HG02981 (cell line): ENCODE results near the gene ADAM15.

Experiments used
- ATAC-seq: cut with Tn5 transposase; IDR thresholded peaks from one replicate; pipeline ENCODE4 v1.9.1; 2021; ENCODE audit warnings: mild to moderate bottlenecking, moderate library complexity; ENCODE audit not compliant: unreplicated experiment

ADAM15 gene

DNA sequence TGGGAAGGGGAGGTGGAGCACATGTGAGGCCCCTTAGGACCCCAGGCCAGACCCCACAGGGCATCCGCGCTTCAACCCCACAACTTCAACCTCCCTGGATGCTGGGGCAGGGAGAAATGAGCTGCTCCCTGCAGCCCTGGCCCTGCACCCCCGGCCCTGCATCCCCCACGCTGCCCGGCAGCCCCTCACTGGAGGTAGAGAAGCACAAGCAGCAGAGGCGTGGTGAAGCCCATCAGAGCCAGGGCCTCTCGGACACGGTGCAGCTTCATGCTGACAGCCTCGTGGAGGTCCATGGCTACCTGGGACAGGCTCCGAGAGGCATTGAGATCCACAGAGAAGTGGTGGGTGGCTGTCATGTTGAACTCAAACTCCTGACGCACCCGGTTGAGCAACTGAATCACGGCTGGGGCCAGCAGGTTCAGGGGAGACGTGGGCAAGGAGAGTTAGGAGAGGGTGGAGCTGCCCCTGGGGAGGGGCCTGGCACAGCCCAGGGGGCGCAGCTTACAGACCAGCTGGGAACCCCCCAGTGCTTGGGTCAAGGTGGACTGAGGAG lies 20.8 kb upstream of the ADAM15 start:
- ATAC-seq = no peak

DNA sequence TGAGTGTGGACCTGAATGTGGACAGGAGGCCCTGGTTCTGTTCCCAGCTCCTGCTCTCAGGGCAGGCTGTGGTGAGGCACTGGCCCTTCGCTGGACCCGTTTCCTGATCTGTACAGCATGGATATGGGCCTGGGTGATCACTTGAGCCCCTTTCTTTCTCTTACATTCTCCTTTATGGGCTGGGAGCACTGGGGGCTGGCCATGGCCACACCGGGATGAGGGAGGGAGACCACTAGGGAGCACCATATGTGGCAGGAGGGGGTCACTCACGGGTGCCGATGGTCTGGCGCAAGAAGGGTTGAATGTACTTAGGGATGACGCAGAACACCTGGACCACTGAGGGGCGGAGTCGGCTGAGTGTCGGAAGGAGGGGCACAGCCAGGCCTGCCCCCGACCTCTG lies 20.2 kb upstream of the ADAM15 start:
- ATAC-seq = no peak

DNA sequence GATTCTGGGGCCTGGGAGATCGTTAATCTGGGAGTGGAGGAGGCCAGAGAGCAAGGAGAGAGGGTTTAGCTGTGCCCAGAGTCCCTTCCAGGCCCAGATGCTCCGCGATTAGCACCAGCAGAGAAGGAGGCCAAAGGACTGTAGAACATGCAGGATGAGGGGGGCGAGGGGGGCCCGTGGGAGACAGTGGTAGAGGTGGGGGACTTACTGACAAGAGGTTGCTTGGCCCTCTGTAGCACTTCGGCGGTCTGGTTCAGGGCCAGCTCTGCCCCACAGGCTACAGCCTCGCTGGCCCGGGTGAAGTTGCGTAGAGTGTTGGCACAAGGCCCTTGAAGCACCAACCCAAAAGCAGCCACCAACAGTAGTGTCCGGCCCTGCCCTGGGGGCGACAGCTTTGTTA lies 18.2 kb upstream of the ADAM15 start:
- ATAC-seq = no peak

DNA sequence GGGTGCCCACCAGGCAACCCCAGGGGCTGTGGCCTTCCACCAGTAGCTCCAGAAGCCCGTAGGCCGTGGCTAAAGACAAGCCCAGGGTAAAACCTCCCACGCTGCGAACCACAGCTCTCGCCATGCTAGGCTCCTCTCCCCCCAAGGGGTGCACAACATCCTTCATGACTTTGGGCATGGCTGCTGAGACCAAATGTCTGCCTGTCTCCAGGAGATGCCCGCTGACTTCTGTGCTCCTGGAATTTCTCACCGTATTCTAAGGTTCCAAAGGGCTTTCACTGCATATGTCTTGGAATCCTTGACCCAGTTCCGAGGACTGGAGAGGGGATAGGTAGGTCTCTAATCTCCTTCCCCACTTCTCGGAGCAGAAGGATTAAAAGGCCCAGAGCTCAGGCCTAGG lies 17.6 kb upstream of the ADAM15 start, which contains the start of the genes DCST1 and DCST2:
TSS of gene DCST1 (plus strand) at position 301 of the 400 bp plus-strand sequence. CDS start 213 bp downstream, outside the sequence.
TSS of gene DCST2 (minus strand) at position 258 of the 400 bp plus-strand sequence. CDS start at position 178, 80 bp downstream.
- no peak for ATAC-seq

DNA sequence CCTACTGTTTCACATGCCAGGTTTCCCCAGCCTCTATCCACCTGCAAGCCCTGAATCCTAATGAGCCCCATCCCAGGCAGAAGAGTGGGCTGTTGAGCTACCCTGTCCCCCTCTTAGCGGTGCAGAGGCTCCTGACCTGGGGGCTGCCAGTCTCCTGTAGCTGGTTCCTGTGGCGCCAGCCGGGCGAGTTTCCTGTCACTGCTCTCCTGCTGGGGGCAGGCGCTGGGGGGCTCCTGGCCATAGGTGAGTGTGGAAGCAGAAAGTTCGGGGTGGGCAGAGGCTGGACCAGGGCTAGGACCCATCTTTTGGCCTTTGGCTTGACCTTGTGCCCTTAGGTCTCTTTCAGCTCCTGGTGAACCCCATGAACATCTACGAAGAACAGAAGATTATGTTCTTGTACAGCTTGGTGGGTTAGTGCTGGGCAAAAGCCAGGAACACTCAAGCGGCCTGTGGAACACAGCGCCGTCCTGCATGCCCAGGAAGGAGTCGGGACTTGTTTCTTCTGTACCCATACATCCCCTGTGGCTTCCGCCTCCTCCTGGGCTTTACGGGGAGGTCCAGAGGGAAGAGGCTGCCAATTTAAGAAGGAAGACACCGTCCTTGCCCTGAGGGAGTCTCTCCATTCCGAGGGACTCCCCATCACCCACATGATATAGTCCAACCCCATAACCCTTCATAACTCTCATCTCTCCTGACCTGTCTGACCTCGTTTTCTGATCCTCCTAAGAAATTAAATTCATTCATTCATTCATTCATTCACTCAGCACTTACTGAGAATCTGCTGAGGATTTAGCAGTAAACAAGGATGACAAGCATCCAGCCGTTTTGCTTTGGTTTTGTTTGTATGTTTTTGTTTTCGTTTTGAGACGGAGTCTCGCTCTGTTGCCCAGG lies 16.6 kb upstream of the ADAM15 start:
- ATAC-seq = no peak

DNA sequence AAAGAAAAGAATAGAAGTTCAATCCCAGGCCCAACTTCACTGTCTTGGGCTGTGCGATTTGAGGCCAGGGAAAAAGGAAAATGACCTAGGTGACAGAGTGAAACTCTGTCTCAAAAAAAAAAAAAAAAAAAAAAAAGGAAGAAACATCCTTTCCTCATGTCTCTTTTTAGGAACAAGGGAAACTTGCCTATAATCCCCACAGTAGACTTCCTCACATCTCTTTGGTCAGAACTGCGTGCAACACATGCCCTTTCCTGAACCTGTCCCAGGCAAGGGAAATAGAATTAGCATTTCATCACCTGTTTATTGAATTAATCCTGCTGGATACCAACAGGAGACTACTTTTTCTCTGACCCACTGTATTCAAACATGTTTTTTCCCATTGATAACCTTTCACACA lies 15.2 kb upstream of the ADAM15 start:
- no peak for ATAC-seq

DNA sequence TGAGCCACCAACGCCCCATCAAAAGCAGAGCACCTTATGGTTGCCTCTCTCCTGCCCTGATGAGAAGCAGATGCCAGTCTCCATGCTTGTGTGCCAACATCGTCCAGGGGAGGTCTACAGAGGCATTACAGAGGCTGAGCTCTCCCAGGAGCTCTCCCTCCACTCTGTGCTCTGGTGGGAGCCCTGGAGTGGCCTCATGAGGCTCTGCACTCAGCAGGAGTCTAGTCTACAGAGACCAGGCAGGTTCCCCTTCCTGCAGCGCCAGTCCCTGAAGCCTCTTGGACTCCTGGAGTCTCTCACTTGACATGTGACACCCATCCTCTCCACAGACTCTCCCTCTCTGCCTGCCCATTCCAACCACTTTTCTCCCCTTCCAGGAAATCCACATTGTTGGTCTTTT lies 14.1 kb upstream of the ADAM15 start:
- ATAC-seq = no peak

DNA sequence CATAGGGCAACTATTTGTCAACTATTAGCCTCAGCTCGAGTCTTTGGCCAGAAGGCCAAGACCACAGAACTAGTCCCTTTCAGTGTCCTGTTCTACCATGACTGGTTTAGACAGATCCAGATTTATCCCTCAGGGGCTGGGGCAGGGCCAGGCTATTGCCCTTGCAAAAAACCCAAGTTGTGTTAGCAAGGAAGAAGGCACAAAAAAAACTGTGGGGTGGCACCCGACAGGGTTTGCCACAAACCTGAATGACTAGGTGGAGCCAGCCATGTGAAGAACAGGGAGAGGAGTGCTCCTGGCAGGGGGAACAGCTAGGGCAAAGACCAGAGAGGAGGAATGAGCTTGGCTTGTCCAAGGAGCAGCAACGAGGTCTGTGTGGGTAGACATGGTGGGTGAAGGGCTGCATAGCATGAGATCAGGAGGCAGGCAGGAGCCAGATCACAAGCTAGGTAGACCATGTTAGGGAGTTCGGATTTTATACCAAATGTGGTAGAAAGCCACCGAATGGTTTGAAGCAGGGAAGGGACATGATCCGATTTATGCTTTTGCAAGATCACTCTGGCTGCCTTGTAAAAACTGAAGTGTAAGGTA lies 13.2 kb upstream of the ADAM15 start:
- ATAC-seq = no peak

DNA sequence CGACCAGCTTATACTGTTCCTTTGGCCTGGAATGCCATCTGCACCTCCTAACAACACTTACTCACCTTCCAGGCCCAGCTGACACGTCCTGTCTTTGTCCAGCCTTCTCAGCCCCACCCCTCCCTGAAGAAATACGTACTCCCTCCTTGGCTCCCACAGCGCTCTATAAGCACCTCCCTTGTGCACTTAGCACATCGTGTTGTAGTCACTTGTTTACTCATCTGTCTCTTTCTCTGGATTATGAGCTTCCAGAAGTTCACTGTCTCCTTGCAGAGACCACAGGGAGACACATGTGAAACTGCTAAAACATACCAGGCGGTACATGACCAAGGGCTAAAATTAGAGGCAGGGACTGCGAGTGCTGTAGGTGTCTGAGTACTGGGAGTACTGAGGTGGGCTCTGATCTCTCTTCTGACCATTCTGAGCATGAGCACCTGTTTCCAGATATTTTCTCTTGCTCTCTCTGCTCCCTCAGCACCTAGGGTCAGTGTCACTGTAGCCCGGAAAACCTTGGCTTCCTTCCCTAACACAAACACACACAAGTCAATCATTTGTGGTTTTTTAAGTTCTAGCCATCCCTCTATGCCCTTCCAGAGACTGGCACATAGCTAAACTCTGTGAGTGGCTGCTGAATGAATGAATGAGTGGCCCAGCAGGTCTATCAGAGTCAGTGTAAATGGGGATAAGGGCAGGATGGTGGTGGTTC lies 12.4 kb upstream of the ADAM15 start:
- no peak for ATAC-seq

DNA sequence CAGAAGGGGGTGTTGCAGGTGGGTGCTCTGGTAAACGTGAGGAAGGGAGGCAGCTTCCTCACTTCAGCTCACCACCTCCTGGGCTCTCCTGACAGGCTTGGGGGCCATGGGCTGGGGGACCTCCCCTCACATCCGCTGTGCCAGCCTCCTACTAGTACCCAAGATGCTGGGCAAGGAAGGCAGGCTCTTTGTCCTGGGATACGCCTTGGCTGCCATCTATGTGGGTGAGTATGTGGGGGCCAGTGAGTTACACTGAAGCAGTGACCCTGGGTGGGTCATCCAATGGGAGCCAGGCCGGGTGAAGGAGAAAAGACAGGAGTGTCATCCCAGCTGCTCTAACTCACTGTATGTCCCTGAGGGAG lies 11.8 kb upstream of the ADAM15 start:
- no peak for ATAC-seq

DNA sequence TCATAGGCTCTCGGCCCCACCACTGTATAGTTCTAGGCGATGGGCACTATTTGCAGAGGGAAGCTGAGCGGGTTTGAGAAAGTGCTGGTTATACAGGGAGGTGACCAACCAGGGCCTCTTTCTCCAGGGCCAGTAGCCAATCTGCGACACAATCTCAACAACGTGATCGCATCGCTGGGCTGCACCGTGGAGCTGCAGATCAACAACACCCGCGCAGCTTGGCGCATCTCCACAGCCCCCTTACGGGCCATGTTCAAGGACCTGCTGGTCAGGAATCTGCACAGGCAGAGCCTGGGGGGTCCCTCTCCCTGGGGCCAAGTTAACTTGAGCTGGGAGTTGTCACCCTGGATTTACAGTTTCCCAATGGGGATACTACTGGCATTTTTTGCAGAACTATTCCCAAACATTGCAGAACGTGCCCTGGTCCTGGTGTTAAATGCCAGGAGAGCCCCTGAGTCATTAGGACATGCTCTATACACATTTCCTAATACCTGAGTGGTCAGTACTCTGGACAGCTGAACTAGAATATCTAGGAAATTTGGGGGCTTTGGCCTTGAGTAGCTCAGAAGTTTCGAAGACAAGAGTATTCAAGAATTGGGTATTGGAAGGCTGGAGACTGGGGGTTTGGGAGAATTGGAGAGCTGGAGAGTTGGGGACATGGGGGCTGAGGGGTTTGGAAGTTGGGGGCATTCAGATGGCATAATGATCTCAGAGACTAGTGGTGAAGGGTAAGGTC lies 10.6 kb upstream of the ADAM15 start:
- no peak for ATAC-seq

DNA sequence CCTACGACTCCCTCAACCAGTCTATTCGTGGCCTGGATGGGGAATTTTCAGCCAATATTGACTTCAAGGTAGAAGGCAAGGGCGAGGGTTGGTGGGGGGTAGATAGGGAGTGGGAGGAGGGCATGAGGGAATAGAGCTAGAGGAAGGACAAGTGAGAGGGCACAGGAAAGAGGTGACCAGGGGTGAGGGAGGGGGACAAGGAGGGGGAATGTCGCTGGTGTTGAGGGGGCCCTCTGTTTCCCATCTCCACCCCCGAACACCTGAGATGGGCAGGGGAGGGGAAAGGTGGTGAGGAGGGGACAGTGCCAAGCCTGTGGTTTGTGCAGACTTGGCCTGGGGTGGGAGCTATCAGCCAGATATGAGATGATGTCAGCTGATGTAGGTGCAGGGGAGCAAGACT lies 8.3 kb upstream of the ADAM15 start:
- ATAC-seq = no peak

DNA sequence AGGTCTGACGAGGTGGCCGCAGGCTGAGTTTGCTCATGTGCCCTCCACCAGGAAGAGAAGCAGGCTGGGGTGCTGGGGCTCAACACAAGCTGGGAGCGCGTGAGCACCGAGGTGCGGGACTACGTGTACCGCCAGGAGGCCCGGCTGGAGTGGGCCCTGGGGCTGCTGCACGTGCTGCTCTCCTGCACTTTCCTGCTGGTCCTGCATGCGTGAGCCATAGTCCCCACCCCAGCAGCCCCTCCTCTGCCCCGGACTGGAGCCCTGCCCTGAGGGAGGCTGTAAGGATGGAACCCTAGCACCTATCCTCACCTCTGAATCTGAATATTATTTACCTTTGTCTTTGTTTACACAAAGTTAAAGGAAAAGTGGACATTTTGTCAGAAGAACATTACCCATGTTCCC lies 7.8 kb upstream of the ADAM15 start:
- no peak for ATAC-seq

DNA sequence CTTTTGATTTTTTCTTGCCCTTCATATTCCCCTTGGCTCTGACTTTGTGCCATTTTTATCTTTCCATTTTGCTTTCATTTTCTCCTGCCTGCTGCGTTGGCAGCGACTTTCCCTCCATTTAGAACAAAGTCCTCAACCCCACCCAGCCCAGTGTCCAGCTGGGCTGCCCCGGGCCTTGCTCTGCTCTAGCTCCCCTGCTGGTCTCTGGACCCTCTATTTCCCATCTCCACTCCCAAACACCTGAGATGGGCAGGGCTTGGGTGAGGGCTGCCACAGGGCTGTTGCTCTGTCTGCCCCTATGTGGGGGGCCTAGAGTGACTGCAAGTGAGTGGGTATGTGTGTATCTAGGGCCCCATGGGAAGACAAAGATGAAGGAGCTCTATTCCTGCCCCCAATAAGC lies 7.3 kb upstream of the ADAM15 start:
- no peak for ATAC-seq

DNA sequence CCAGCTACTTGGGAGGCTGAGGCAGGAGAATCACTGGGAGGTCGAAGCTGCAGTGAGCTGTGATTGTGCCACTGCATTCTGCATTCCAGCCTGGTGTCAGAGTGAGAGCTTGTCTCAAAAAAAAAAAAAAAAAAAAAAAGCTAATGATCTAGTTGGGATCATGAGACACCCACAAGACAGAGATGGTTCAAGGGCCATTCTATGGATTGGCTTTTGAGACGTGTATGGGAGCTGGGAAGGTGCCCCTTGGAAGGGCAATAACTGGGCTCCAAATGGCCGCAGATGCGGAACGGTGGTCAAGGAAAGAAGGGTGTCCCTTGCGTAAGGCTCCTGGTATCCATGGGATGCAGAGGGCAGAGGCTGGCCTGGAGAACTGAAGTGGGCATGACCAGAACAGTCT lies 6.8 kb upstream of the ADAM15 start:
- ATAC-seq = no peak

DNA sequence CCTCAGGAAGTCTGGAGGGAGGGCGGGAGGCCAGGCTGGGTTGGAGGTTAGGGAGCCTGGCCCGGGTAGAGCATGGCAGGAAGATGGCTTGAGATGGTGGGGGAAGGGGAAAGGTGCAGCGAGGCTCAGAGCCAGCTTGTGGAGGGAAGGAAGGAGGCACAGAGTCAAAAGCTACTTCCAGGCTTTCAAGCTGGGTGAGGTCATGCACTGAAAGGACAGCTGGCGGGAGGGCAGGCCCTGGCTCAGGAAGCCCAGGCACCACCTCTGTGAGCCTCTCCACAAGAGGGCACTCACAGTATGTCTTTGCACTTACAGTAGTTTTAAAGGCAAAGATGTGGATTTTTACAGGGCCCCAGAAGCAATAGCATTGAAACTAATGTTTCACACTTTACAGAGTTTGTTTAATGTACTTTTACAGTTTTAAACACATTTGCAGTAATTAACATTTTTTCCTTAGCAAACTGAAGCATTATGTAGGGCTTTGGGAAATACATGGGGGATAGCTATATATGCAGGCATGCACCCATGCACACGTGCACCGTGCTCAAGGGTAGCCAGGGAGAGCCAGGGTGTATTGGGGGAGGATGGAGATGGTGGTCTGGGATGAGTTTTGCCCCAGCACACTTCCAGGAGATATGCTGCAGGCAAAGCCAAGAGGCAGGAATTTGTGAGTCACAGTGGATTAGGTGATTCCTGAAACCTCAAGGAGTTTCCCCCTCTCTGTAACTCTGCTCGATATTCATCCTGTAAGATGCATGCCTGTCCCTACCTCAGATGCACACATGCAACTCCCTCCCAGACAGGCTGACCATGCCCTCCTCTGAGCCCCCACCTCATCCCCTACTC lies 6.1 kb upstream of the ADAM15 start:
- ATAC-seq = no peak

DNA sequence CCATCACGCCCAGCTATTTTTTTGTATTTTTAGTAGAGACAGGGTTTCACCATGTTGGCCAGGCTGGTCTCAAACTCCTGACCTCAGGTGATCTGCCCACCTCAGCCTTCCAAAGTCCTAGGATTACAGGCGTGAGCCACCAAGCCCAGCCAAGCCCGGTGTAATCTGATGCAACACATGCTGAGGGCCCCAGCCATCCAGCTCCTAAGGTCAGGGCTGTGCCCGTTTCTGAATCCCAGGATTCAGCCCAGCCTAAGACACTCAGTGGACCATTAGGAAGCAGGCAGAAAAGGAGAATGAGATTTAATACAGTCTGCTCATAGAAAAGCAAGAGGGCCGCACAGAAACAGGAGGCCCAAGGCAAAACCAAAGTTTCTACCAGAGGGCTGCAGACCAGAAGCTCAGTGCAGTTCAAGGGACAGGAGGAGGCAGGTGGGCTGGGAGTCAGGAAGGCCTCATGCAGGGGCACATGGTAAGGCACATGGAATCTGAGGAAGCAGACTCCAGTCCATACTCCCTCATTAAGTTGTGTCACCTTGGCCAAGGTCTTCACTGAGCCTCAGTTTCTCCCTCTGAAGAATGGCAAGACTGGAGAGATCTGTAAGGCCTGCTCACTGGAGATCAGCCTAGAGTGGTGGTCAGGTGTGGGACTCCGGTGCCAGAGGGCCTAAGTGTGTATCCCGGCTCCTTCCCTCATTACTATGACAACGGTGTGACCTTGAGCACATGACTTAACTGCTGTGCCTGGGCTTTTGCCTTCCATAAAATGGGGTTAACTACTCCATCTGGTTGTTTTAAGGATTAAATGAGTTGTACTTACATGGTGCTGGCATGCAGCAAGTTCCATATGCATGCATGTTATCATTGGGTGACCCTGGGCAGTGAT lies 2.4 kb upstream of the ADAM15 start:
- no peak for ATAC-seq

DNA sequence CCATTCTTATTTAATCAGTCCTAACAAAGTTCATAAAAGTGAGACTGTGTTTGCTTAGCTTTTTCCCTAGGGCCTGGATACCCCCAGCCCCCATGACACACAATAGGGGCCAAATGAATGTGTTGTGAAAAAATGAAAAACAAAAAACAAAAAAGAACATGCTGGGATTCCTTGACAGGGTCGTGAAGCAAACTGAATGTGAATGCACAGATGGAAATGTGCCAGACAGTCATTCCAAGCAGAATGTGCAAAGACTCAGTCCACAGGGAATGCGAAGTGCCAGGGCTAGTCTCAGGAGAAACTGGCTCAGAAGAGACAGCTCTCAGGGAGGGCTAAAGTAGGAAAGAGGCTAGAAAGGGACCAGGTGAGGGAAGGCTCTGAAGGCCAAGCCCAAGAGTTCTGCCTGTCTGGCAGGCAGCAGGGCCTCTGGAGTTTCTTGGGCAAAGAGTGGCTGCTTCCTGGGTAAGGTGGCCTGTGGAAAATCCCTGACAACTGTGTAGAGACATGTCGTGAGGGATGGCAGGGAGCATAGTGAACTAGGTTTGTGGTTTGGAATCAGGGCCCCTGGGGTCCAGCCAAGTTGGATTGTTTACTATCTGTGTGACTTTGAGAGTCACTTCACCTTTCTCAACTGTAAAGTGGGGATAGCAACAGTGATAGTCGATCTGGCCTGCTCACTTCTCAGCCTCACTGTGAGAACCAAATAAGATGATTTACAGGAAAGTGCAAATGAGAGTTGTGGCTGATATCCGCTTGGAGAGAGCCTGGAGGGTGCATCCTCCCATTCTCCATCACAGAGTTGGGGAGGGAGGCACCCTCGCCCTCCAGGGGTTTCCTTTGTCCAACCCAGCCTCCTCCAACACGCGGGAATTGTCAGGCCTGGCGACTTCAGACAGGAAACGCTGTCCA lies 1.2 kb upstream of the ADAM15 start:
- no peak for ATAC-seq
